Measurements from ENCODE around the gene HSD17B3.

- TF ChIP-seq RARB (CRISPR knock-in tag; IDR thresholded peaks at IDR 0.05): no peak
- TF ChIP-seq PATZ1 (CRISPR knock-in tag; IDR thresholded peaks at IDR 0.05; ENCODE audit: borderline replicate concordance): no peak
- no peak for TF ChIP-seq OSR1 (CRISPR knock-in tag; IDR thresholded peaks at IDR 0.05)
- no peak for TF ChIP-seq ZNF8 (CRISPR knock-in tag; IDR thresholded peaks at IDR 0.05)
- TF ChIP-seq CSRNP3 (CRISPR knock-in tag; IDR thresholded peaks at IDR 0.05): no peak
- TF ChIP-seq ESRRG (CRISPR knock-in tag; IDR thresholded peaks at IDR 0.05): no peak
- no peak for TF ChIP-seq GLIS3 (CRISPR knock-in tag; IDR thresholded peaks at IDR 0.05)
- TF ChIP-seq BACH2 (CRISPR knock-in tag; IDR thresholded peaks at IDR 0.05; ENCODE audit: borderline replicate concordance): no peak
Observed at GRCh38 chr9:96348261-96348660, 46.3 kb upstream of the HSD17B3 start.
